ENCODE measurements around the gene BCOR. TPM values are rescaled to one million over a fixed set of nuclear protein-coding genes. Genes with fewer than 3 reads are reported as not detected.

Gene BCOR
- total and polyA plus RNA-seq, 9 of the 15 experiments (the other 6 are each of a cell fraction or from before 2014, with no cell fraction given): 27.5 to 113 (median 37.6) TPM

GRCh38 chrX:40097504-40098263 lies at the start of gene BCOR (continued):
- TF ChIP-seq MAFK (IDR thresholded peaks at IDR 0.05; ENCODE audit: low read length) (no peak), KAT7 (CRISPR knock-in tag; IDR thresholded peaks at IDR 0.05; ENCODE audit: borderline replicate concordance) (0 out of 2 replicates have a peak, but pooled peaks have one; percentile 13), ZNF217 (CRISPR knock-in tag; IDR thresholded peaks at IDR 0.05) (no peak), NKRF (IDR thresholded peaks at IDR 0.05; ENCODE audit: borderline replicate concordance) (no peak), ADNP (tag; IDR thresholded peaks at IDR 0.05) (no peak), BCL6 (CRISPR knock-in tag; IDR thresholded peaks at IDR 0.05) (no peak), NFIX (CRISPR knock-in tag; IDR thresholded peaks at IDR 0.05; ENCODE audit: low read depth) (no peak), ATF1 (CRISPR knock-in tag; IDR thresholded peaks at IDR 0.05) (no peak), ATF1 (tag; IDR thresholded peaks at IDR 0.05) (peak; percentile 21; the same call in 1 of the 2 replicates), CREB5 (CRISPR knock-in tag; IDR thresholded peaks at IDR 0.05) (no peak), ZNF212 (CRISPR knock-in tag; IDR thresholded peaks at IDR 0.05) (no peak), YBX1 (IDR thresholded peaks at IDR 0.05) (no peak), TBL1XR1 (IDR thresholded peaks at IDR 0.05; ENCODE audit: low read length in 2 of 2) (no peak), TAF7 (tag; IDR thresholded peaks at IDR 0.05) (no peak), RBM15 (IDR thresholded peaks at IDR 0.05; ENCODE audit: insufficient read depth, low read length) (no peak), GABPB1 (CRISPR knock-in tag; IDR thresholded peaks at IDR 0.05) (no peak), ARID1B (IDR thresholded peaks at IDR 0.05) (no peak), MECOM (CRISPR knock-in tag; IDR thresholded peaks at IDR 0.05) (no peak), RFX5 (IDR thresholded peaks at IDR 0.05; ENCODE audit: low read depth, low read length) (no peak), NBN (IDR thresholded peaks at IDR 0.05; ENCODE audit: low read depth) (no peak), SMC3 (conservative IDR thresholded peaks at IDR 0.05; ENCODE audit: insufficient read depth, low read depth, low read length) (no peak), KAT2B (IDR thresholded peaks at IDR 0.05; ENCODE audit: low read depth, low read length) (no peak)
- TF ChIP-seq, protein P1, sequence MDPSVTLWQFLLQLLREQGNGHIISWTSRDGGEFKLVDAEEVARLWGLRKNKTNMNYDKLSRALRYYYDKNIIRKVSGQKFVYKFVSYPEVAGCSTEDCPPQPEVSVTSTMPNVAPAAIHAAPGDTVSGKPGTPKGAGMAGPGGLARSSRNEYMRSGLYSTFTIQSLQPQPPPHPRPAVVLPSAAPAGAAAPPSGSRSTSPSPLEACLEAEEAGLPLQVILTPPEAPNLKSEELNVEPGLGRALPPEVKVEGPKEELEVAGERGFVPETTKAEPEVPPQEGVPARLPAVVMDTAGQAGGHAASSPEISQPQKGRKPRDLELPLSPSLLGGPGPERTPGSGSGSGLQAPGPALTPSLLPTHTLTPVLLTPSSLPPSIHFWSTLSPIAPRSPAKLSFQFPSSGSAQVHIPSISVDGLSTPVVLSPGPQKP (CRISPR knock-in tag; IDR thresholded peaks at IDR 0.05): no peak
- TF ChIP-seq, protein P2, sequence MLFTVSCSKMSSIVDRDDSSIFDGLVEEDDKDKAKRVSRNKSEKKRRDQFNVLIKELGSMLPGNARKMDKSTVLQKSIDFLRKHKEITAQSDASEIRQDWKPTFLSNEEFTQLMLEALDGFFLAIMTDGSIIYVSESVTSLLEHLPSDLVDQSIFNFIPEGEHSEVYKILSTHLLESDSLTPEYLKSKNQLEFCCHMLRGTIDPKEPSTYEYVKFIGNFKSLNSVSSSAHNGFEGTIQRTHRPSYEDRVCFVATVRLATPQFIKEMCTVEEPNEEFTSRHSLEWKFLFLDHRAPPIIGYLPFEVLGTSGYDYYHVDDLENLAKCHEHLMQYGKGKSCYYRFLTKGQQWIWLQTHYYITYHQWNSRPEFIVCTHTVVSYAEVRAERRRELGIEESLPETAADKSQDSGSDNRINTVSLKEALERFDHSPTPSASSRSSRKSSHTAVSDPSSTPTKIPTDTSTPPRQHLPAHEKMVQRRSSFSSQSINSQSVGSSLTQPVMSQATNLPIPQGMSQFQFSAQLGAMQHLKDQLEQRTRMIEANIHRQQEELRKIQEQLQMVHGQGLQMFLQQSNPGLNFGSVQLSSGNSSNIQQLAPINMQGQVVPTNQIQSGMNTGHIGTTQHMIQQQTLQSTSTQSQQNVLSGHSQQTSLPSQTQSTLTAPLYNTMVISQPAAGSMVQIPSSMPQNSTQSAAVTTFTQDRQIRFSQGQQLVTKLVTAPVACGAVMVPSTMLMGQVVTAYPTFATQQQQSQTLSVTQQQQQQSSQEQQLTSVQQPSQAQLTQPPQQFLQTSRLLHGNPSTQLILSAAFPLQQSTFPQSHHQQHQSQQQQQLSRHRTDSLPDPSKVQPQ (CRISPR knock-in tag; IDR thresholded peaks at IDR 0.05; ENCODE audit: borderline replicate concordance): no peak
